Measurements from ENCODE around the gene MACC1. TPM values are rescaled to one million over a fixed set of nuclear protein-coding genes. Genes with fewer than 3 reads are reported as not detected.

The MACC1 gene, protein sequence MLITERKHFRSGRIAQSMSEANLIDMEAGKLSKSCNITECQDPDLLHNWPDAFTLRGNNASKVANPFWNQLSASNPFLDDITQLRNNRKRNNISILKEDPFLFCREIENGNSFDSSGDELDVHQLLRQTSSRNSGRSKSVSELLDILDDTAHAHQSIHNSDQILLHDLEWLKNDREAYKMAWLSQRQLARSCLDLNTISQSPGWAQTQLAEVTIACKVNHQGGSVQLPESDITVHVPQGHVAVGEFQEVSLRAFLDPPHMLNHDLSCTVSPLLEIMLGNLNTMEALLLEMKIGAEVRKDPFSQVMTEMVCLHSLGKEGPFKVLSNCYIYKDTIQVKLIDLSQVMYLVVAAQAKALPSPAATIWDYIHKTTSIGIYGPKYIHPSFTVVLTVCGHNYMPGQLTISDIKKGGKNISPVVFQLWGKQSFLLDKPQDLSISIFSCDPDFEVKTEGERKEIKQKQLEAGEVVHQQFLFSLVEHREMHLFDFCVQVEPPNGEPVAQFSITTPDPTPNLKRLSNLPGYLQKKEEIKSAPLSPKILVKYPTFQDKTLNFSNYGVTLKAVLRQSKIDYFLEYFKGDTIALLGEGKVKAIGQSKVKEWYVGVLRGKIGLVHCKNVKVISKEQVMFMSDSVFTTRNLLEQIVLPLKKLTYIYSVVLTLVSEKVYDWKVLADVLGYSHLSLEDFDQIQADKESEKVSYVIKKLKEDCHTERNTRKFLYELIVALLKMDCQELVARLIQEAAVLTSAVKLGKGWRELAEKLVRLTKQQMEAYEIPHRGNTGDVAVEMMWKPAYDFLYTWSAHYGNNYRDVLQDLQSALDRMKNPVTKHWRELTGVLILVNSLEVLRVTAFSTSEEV
- not detected in 2 replicates for total RNA-seq

DNA sequence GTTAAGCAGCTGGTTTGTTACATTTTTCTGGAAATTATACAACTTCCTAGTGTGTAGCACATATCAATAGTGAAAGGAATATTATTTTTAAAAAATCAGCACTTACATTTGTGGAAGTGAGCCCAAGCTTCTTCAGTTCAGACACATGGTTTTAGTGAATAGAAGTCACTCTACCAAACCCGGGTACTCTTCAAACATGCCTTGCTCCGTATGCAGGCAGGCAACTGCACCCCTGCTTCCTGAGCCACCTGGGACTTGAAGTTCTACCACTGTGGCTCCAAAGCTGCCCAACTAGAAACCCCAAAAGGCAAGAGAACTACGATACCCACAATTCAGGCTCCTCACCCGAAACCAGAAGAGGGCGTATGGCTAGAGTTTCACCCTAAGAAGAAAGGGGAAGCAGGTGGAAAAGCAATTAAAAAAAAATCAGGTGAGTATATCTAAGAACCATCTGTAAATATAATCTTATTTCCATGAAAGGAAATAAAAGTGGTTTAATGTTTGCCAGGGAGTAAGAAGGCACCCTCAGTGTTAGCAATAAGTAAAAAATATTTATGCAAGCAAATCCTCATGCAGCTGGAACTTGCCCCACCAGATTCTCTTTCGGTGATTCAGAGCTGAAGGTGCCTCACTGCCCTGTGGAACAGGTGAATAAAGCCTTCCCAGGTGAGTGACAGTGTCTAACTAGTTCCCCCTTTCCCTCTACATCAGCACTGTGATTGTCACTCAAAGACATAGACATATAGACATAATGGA lies at the start of gene MACC1:
TSS of gene MACC1 (minus strand) at position 192 of the 756 bp plus-strand sequence. CDS start 55,522 bp downstream, outside the sequence.

Other genes starting within 250 kb of the MACC1 start
- gene ITGB8, start 113.5 kb upstream of the MACC1 start, total RNA-seq = 0.32 and 49.9 TPM in 2 replicates

Measured in bladder microvascular endothelial cell (primary cell).